HL-60 (cell line): ENCODE measurements around the gene ANXA3.

Experiments
- POLR2AphosphoS5 ChIP-seq: IDR thresholded peaks from 2 replicates; pipeline ENCODE4 v1.6.1; 2012; ENCODE audit warnings: low read depth
- TF ChIP-seq, protein P1 (sequence below): IDR thresholded peaks from one replicate; pipeline ENCODE4 v1.5.1; 2011; ENCODE audit warnings: low read length, control low read depth, inconsistent platforms; ENCODE audit not compliant: insufficient read depth
- TF ChIP-seq, protein P2 (sequence below): IDR thresholded peaks from 2 replicates; pipeline ENCODE4 v1.6.1; 2012; ENCODE audit warnings: low read depth; ENCODE audit not compliant: insufficient replicate concordance

DNA sequence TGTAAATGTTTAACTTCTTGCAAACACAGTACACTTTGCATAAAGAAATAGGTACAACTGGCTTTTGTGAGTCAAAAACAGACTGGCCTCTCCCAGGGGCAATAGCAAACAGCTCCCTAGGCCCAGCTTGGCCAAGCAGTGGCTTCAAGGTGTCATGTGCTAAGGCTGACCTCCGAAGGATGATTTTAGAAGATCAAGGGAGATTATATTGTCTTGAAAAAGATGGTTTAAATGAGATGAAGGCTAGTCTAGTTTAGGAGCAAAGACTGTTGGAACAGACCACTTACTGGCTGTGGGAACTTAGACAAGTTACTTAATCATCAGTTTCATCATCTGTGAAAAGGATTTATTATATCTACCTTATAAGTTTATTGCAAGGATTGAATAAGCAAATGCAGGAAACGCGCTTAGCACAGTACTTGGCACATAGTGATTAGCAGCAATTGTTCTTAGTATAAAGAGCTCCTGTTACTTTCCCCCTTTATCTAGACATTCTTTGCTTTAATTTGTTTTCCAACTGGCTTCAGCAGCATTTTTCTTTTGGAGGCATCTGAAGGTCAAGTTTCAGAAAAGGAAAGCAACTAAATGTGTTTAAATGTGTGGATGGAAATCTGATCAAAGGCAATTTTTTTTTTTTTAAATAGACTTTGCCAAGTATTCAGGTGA is 17.2 kb downstream of the ANXA3 start:
- TF ChIP-seq, protein P1, sequence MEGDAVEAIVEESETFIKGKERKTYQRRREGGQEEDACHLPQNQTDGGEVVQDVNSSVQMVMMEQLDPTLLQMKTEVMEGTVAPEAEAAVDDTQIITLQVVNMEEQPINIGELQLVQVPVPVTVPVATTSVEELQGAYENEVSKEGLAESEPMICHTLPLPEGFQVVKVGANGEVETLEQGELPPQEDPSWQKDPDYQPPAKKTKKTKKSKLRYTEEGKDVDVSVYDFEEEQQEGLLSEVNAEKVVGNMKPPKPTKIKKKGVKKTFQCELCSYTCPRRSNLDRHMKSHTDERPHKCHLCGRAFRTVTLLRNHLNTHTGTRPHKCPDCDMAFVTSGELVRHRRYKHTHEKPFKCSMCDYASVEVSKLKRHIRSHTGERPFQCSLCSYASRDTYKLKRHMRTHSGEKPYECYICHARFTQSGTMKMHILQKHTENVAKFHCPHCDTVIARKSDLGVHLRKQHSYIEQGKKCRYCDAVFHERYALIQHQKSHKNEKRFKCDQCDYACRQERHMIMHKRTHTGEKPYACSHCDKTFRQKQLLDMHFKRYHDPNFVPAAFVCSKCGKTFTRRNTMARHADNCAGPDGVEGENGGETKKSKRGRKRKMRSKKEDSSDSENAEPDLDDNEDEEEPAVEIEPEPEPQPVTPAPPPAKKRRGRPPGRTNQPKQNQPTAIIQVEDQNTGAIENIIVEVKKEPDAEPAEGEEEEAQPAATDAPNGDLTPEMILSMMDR = no peak
- TF ChIP-seq, protein P2, sequence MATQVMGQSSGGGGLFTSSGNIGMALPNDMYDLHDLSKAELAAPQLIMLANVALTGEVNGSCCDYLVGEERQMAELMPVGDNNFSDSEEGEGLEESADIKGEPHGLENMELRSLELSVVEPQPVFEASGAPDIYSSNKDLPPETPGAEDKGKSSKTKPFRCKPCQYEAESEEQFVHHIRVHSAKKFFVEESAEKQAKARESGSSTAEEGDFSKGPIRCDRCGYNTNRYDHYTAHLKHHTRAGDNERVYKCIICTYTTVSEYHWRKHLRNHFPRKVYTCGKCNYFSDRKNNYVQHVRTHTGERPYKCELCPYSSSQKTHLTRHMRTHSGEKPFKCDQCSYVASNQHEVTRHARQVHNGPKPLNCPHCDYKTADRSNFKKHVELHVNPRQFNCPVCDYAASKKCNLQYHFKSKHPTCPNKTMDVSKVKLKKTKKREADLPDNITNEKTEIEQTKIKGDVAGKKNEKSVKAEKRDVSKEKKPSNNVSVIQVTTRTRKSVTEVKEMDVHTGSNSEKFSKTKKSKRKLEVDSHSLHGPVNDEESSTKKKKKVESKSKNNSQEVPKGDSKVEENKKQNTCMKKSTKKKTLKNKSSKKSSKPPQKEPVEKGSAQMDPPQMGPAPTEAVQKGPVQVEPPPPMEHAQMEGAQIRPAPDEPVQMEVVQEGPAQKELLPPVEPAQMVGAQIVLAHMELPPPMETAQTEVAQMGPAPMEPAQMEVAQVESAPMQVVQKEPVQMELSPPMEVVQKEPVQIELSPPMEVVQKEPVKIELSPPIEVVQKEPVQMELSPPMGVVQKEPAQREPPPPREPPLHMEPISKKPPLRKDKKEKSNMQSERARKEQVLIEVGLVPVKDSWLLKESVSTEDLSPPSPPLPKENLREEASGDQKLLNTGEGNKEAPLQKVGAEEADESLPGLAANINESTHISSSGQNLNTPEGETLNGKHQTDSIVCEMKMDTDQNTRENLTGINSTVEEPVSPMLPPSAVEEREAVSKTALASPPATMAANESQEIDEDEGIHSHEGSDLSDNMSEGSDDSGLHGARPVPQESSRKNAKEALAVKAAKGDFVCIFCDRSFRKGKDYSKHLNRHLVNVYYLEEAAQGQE = no peak
- no peak for TF ChIP-seq POLR2AphosphoS5
